ENCODE results near the gene GGT5.
"Not testable (repeated sequence)": the region's sequence is repeated elsewhere in the genome, so short reads cannot be mapped to it uniquely, and the experiment has no call there.

GGT5 gene

DNA sequence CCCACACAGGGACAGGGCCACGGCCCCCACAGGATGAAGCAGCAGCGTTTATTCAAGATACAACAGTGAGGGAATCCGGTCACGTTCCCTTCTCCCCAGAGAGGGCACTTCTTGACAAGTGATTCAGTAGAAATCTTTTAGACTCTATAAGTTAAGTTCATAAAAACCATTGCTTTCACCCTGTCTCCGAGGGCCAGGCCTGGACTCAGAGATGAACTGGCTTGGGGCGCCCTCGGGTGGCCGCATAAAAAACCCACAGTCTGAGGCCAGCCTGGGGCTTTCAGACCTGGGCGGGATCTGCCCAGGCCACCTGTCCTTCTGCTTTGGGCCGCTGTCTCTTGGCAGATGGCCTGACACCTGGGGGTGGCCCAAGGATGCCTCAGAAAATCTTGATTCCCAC is 14.6 kb upstream of the GGT5 start:
- peak; percentile 35 for DNase-seq

DNA sequence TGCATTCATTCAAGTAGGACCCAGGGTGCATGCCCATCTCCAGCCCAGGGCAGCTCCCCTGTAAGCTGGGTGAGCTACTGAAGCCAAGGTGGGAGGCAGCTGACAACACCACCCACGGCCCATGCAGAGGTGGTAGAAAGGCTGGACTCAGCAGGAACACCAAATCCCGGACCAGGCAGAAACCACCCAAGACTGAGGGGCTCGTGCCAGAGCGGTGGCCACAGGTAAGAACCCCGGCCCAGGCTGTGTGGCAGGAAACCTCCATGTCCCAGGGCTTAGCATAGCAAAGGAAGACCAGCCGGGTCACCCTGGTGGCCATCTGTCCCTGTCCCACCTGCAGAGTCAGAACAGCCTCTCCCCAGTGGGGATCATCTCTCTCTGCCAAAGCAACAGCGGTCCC is 11.9 kb upstream of the GGT5 start:
- DNase-seq, result not testable (repeated sequence)

DNA sequence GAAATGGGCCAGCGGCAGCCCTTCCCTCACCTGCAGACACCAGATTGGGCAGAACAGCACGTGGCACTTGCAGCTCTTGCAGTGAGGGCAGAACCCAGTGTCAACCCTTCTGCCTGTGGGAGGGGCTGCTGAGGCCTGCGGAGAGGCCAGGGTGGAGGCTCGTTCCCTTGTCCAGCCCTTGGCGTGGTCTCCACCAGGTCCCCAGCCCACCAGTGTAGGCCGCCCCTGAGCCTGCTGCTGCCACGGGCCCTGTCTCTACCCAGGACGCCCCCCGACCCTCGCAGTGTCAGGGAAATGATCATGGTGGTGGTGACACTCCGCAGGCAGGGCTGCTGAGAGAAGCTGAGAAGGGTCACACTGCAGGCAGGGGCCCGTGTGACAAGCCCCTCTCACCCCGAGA is 11.3 kb upstream of the GGT5 start:
- not testable (repeated sequence) for DNase-seq

- not testable (repeated sequence) for DNase-seq
Observed at GRCh38 chr22:24253126-24253525, 8.2 kb upstream of the GGT5 start.

GRCh38 chr22:24251286-24251685 is 6.4 kb upstream of the GGT5 start:
- not testable (repeated sequence) for DNase-seq

- not testable (repeated sequence) for DNase-seq
Observed at GRCh38 chr22:24249413-24249812, 4.5 kb upstream of the GGT5 start.

GRCh38 chr22:24248611-24249010 is 3.7 kb upstream of the GGT5 start:
- DNase-seq, result not testable (repeated sequence)

- DNase-seq, result peak; percentile 22
Observed at GRCh38 chr22:24247564-24248344, 2.9 kb upstream of the GGT5 start.

- no peak for DNase-seq
Observed at GRCh38 chr22:24247011-24247507, 2.2 kb upstream of the GGT5 start.

GRCh38 chr22:24245584-24246561 is 991 bp upstream of the GGT5 start:
- DNase-seq, result not testable (repeated sequence)

GRCh38 chr22:24244144-24244787 is 616 bp downstream of the GGT5 start:
- no peak for DNase-seq

- DNase-seq, result not testable (repeated sequence)
Observed at GRCh38 chr22:24243417-24243816, 1.5 kb downstream of the GGT5 start.

DNA sequence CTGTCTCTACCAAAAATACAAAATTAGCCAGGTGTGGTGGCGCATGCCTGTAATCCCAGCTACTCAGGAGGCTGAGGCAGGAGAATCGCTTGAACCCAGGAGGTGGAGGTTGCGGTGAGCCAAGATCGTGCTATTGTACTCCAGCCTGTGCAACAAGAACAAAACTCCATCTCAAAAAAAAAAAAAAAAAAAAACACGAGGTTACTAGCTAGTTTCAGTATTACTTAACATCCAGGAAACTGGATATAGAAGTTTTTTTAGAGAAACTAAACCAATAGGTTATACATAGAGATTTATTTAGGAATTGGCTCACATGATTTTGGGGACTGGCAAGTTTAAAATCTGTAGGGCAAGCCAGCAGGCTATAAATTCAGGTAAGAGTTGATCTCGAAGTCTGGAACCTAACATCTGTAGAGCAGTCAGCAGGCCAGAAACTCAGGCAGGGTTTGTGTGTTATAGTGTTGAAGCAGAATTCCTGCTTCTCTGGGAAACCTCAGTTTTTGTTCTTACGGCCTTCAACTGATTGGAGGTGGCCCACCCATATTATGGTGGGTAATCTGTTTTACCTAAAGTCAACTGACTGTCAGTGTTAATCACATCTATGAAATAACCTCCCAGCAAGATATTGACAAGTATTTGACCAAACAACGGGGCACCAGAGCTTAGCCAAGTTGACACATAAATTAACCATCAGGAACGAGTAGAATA is 3.7 kb downstream of the GGT5 start:
- not testable (repeated sequence) for DNase-seq

GRCh38 chr22:24240381-24240780 is 4.5 kb downstream of the GGT5 start:
- no peak for DNase-seq

DNA sequence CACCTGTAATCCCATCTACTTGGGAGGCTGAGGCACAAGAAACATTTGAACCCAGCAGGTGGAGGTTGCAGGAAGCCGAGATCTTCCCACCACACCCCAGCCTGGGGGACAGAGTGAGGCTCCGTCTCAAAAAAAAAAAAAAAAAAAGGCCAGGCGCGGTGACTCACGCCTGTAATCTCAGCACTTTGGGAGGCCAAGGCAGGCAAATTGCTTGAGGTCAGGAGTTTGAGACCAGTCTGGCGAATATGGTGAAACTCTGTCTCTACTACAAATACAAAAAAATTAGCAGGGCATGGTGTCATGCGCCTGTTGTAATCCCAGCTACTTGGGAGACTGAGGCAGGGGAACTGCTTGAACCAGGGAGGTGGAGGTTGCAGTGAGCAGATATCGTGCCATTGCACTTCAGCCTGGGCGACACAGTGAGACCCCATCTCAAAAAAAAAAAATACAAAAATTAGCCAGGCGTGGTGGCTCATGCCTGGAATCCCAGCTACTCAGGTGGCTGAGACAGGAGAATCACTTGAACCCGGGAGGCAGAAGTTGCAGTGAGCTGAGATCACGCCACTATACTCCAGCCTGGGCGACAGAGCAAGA is 6.7 kb downstream of the GGT5 start:
- DNase-seq, result not testable (repeated sequence)

- no peak for DNase-seq
Observed at GRCh38 chr22:24236656-24237055, 8.2 kb downstream of the GGT5 start.

DNA sequence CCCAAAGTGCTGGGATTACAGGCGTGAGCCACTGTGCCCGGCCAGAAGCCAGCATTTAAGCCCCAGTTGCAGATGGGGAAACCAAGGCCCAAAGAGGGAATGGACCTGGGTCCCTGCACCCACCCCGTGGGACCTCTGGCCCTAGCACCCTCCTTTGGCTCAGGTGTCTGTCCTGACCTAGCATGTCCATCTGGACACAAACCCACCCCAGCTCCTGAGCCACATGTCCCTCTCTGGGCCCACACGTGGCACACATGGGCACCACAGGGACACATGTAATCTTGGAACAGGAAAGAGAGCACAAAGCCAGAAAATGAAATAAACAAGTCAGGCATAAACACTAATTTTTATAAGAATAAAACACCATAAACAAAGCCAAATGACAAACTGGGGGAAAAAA is 9.6 kb downstream of the GGT5 start:
- no peak for DNase-seq

- DNase-seq, result no peak
Observed at GRCh38 chr22:24233816-24234215, 11.1 kb downstream of the GGT5 start.

DNA sequence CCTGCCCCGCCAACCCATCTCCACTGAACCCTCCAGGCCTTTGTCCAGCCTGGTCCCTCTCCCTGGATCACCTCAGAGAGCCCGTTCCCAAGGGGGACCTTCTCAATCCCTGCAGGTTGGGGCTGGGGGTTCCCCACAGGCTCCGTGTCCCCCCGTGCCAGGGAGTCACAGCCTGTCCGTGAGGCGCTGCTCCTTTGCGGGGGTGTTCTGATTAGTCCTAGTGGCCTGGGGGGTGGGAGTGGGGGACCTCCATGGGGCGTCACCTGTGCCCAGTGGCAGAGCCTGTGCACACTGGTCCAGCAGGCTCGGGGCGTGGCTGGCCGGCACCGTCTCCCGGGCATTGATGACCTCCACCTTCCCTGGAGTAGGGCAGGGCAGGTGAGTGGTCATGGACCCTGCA is 11.6 kb downstream of the GGT5 start:
- DNase-seq, result no peak

GRCh38 chr22:24232725-24233124 is 12.2 kb downstream of the GGT5 start:
- no peak for DNase-seq

DNA sequence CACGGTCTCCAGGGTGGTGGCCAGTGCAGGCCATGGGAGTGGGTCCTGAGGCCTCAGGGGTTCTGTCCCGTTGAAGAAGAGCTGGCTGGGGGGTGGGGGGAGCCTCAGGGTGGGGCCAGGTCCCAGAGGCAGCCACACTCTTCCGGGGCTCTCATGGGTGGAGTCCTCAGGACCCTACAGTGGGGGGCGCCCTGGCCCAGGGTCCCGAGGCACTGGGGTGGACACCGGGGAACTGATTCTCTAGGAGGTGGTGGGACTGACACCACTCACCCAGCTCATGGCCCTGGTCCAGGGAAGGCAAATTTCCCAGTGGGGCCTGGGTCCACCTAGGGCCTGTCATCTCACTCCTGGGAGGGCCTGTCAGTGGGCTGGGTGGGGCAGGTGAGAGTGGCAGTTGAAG is 12.8 kb downstream of the GGT5 start:
- DNase-seq, result no peak

DNA sequence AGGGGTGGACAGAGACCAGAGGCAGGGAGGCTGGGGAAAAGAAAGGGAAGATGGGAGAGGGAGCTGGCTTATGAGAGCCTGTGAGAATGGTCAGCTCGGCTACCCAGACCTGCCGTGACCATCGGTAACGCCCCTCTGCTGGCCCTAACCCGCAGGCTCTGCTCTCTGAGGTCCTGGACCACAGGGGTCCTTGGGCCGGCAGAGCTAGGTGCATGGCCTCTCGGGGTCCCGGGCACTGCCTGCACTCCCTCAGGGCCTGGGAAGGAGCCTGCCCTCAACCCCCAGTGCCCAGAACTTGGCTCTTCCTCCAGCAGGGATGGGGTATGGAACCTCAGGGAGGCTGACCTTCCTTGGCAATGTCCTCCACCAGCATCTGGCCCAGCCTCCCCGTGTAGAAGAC is 13.2 kb downstream of the GGT5 start:
- DNase-seq, result no peak

All from effector CD4-positive, alpha-beta T cell (primary cell).